Upper lobe of left lung (tissue), 6 donors: Measurements from ENCODE around the gene CYP27C1. TPM values are rescaled to one million over a fixed set of nuclear protein-coding genes. Genes with fewer than 3 reads are reported as not detected.
"Not testable (repeated sequence)": the region's sequence is repeated elsewhere in the genome, so short reads cannot be mapped to it uniquely, and the experiment has no call there.

Experiments used
- ATAC-seq, 2 donors: fragments of 200-7000 bp; cut with Tn5 transposase; one replicate each; pipeline ENCODE4 v1.9.1; 2022; ENCODE audit warnings: mild to moderate bottlenecking in 2 of 2, moderate library complexity in 2 of 2; ENCODE audit not compliant: low FRiP score in 2 of 2
- DNase-seq, 2 donors: peaks; one replicate each; pipeline ENCODE4 v3.0.0-alpha.2; 2019 to 2020
- H3K27ac ChIP-seq, 4 donors: fragments of 200-600 bp; sonication (generic); one replicate each; pipeline ENCODE4 v1.5.1; 2016 to 2019
- H3K27me3 ChIP-seq, 4 donors: fragments of 200-600 bp; sonication (generic); one replicate each; pipeline ENCODE4 v1.5.1; 2017 to 2019
- H3K36me3 ChIP-seq, 4 donors: fragments of 200-600 bp; sonication (generic); one replicate each; pipeline ENCODE4 v1.5.1; 2016 to 2019
- H3K4me1 ChIP-seq, 4 donors: fragments of 200-600 bp; sonication (generic); one replicate each; pipeline ENCODE4 v1.5.1; 2018 to 2019
- H3K4me3 ChIP-seq, 4 donors: fragments of 200-600 bp; sonication (generic); one replicate each; pipeline ENCODE4 v1.5.1; 2017 to 2019; ENCODE audit warnings: mild to moderate bottlenecking in 2 of 4, moderate library complexity in 1 of 4
- H3K9me3 ChIP-seq, 4 donors: fragments of 200-600 bp; sonication (generic); one replicate each; pipeline ENCODE4 v1.5.1; 2018 to 2019
- EP300 ChIP-seq, 4 donors: sonication (generic); formaldehyde crosslinking; IDR thresholded peaks; one replicate each; pipeline ENCODE4 v1.5.1; 2017; ENCODE audit warnings: antibody characterized with exemption in 4 of 4, control low read depth in 2 of 4
- POLR2A ChIP-seq, 4 donors: fragments of 450-650 bp; IDR thresholded peaks; one replicate each; pipeline ENCODE4 v1.5.1; 2016 to 2017; ENCODE audit warnings: antibody characterized with exemption in 4 of 4, mild to moderate bottlenecking in 2 of 4
- POLR2AphosphoS5 ChIP-seq, 2 donors: sonication (generic); formaldehyde crosslinking; IDR thresholded peaks; one replicate each; pipeline ENCODE4 v1.5.1; 2017; ENCODE audit warnings: antibody characterized with exemption in 2 of 2
- WGBS, 2 donors: methylation state at CpG; one replicate each; pipeline ENCODE4 v1.1.5; 2017 to 2018; 5-methylcytosine and 5-hydroxymethylcytosine counted together
- total RNA-seq, 6 donors: library from RNA; depleted of rRNA in 4 of 6; stranded (reverse); fragments of >200 nt in 4 of 6; gene quantifications; one replicate each; pipeline versions ENCODE4 v1.1.0 to v1.2.1, GENCODE V29; 2016 to 2021
- TF ChIP-seq, protein P1 (sequence below), 6 experiments: fragments of 450-650 bp in 4 of 6; fragments of 200-600 bp in 2 of 6; sonication (generic) in 2 of 6; IDR thresholded peaks; one replicate each; pipeline ENCODE4 v1.5.1; 2016 to 2019; ENCODE audit warnings: antibody characterized with exemption in 6 of 6
- donor health status: DM: no; HTN: no; CAD: no; lungs with moderate emphysema.
- donor health status: DM: no; HTN: yes; CAD: no; lungs with severe emphysema.

Gene CYP27C1
- total RNA-seq, 6 donors from 2014 or later = 0.11 to 0.39 (median 0.14) TPM; not detected in 2

DNA sequence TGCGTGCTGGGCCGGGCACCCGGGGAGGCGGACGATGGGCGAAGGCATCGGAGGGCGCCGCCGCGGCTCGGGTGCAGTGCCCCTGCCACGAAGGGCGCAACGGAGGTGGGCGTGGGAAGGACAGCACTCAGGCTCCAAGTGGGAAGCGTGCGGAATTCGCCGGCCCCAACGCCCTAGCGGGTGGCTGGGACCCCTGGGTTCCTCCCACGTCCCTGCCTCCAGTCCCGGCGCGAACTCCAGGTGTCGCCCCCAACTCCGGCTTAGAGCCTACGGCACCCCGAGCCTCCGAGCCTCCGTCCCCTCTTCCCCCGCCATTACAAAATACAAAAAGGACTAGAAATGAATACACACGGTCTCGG lies 1.3 kb downstream of the CYP27C1 start:
- 0 to 7% methylated on average over 6 to 29 of the region's 35 CpGs for WGBS, 2 donors
- no peaks in the 10 kb centered on the region for H3K36me3 ChIP-seq
- H3K27ac ChIP-seq = no peak overlapping the region
- H3K4me1 ChIP-seq = peaks cover 19 to 26% (median 22%) of the 10 kb centered on the region in 4 donors
- no peaks in the 10 kb centered on the region for H3K9me3 ChIP-seq
- H3K27me3 ChIP-seq = peaks cover 0 to 27% (median 11%) of the 10 kb centered on the region in 4 donors
- no peak for TF ChIP-seq EP300 (IDR thresholded peaks at IDR 0.05)
- no peak for TF ChIP-seq POLR2AphosphoS5 (IDR thresholded peaks at IDR 0.05)
- no peak for TF ChIP-seq POLR2A (IDR thresholded peaks at IDR 0.05)
- ATAC-seq = peak in 1 of 2 donors; percentile 45
- peak in 1 of 2 donors; percentile 80 for DNase-seq
- H3K4me3 ChIP-seq = peak overlapping the region in 3 of 4 donors; percentile 36 to 50 (median 42)

DNA sequence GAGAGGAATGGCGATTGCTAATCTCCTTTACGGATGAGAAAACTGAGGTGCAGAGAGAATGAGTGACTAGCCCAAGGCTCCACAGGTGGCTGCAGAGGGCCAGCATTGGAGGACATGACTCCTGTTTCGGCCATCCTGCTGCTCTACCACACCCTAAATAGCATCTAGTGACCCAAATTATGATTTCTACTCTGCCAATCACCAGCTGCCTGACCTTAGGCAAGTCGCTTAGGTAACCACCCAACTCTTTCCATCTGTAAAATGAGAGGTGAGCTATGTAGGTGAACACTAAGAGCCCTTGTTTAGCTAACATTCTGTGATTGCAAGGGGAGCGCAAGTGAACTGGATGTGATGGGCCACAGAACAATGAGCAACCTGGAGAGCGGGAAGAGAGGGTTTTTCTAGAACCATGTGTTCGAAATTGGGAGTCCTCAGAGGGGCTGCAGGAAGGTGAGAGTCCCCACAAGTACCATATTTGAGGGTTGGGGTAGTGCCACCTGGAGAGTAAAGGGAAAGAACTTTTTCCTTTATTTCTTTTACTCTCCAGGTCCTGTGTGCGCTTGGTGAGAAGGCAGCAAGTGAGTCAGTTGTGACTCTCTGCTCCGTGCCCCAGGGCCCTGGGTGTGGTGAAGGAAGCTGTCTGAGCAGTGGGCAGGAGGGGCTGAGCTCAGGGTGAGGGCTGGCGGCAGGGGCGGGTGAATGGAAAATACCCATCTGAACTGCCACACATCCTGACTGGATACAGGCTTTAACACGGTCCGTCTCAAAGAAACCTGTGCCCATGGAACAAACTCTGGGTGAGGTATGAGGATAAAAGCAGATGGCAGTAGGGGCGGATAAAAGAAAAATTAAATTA lies 2.4 kb downstream of the CYP27C1 start:
- no peaks in the 10 kb centered on the region for H3K36me3 ChIP-seq
- no peaks in the 10 kb centered on the region for H3K9me3 ChIP-seq
- peaks cover 19 to 26% (median 22%) of the 10 kb centered on the region in 4 donors for H3K4me1 ChIP-seq
- peaks cover 0 to 27% (median 11%) of the 10 kb centered on the region in 4 donors for H3K27me3 ChIP-seq
- WGBS, 2 donors = 70% methylated on average over 14 of the region's 14 CpGs
- DNase-seq (no peak), ATAC-seq (no peak)
- H3K27ac ChIP-seq = no peak overlapping the region
- TF ChIP-seq EP300 (IDR thresholded peaks at IDR 0.05) (no peak), POLR2A (IDR thresholded peaks at IDR 0.05) (no peak), POLR2AphosphoS5 (IDR thresholded peaks at IDR 0.05) (no peak)
- TF ChIP-seq, protein P1, sequence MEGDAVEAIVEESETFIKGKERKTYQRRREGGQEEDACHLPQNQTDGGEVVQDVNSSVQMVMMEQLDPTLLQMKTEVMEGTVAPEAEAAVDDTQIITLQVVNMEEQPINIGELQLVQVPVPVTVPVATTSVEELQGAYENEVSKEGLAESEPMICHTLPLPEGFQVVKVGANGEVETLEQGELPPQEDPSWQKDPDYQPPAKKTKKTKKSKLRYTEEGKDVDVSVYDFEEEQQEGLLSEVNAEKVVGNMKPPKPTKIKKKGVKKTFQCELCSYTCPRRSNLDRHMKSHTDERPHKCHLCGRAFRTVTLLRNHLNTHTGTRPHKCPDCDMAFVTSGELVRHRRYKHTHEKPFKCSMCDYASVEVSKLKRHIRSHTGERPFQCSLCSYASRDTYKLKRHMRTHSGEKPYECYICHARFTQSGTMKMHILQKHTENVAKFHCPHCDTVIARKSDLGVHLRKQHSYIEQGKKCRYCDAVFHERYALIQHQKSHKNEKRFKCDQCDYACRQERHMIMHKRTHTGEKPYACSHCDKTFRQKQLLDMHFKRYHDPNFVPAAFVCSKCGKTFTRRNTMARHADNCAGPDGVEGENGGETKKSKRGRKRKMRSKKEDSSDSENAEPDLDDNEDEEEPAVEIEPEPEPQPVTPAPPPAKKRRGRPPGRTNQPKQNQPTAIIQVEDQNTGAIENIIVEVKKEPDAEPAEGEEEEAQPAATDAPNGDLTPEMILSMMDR (IDR thresholded peaks at IDR 0.05) = no peak
- no peak overlapping the region for H3K4me3 ChIP-seq

DNA sequence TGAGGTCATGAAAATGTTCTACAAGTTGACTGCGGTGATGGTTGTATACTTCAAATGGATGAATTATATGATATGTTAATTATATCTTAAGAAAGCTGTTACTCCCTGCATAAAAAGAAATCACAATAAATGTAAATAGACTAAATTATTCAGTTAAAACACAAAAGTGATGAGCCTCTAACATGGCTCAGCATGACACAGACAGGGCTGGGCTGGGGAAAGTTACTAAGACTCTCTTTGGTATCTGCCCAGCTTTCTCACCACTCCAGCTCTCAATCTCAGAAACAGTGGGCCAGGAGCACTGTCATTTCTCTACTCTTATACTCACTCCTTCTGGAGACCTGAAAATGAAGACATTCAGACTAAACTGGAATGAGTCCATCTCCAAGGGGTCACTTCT lies 3.5 kb downstream of the CYP27C1 start:
- Histone ChIP-seq H3K4me1 (peaks cover 19 to 26% (median 22%) of the 10 kb centered on the region in 4 donors), H3K36me3 (no peaks in the 10 kb centered on the region), H3K9me3 (no peaks in the 10 kb centered on the region), H3K27ac (no peak overlapping the region), H3K4me3 (no peak overlapping the region), H3K27me3 (peaks cover 0 to 27% (median 11%) of the 10 kb centered on the region in 4 donors)
- DNase-seq (no peak), ATAC-seq (no peak)
- WGBS, 2 donors = 100% methylated on average over 1 of the region's 1 CpG
- TF ChIP-seq, protein P1 (IDR thresholded peaks at IDR 0.05) = no peak
- TF ChIP-seq POLR2A (IDR thresholded peaks at IDR 0.05) (no peak), EP300 (IDR thresholded peaks at IDR 0.05) (no peak), POLR2AphosphoS5 (IDR thresholded peaks at IDR 0.05) (no peak)

DNA sequence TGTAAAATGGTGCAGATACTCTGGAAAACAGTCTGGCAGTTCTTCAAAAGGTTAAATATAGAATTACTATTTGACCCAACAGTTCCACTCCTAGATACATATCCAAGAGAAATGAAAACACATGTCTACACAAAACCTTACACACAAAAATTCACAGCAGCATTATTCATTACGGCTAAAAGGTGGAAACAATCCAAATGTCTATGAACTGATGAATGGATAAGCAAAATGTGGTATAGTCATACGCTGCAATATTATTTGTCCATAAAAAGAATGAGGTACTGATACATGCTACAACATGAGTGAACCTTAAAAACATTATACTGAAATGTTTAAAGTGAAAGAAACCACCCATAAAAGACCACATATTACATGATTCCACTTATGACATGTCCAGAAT lies 4.0 kb downstream of the CYP27C1 start:
- H3K4me3 ChIP-seq = no peak overlapping the region
- H3K36me3 ChIP-seq = no peaks in the 10 kb centered on the region
- H3K4me1 ChIP-seq = peaks cover 19 to 26% (median 22%) of the 10 kb centered on the region in 4 donors
- peaks cover 0 to 24% (median 11%) of the 10 kb centered on the region in 4 donors for H3K27me3 ChIP-seq
- DNase-seq (no peak), ATAC-seq (no peak)
- WGBS, 2 donors = 80 to 92% methylated on average over 2 of the region's 2 CpGs
- H3K9me3 ChIP-seq = no peaks in the 10 kb centered on the region
- TF ChIP-seq POLR2A (IDR thresholded peaks at IDR 0.05) = no peak
- no peak for TF ChIP-seq EP300 (IDR thresholded peaks at IDR 0.05)
- TF ChIP-seq, protein P1 (IDR thresholded peaks at IDR 0.05) = no peak
- no peak for TF ChIP-seq POLR2AphosphoS5 (IDR thresholded peaks at IDR 0.05)
- no peak overlapping the region for H3K27ac ChIP-seq

DNA sequence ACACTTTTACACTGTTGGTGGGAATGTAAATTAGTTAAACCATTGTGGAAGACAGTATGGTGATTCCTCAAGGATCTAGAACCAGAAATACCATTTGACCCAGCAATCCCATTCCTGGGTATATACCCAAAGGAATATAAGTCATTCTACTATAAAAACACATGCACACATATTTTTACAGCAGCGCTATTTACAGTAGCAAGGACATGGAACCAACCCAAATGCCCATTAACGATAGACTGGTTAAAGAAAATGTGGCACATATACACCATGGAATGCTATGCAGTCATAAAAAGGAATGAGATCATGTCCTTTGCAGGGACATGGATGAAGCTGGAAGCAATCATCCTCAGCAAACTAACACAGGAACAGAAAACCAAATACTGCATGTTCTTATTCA lies 5.9 kb downstream of the CYP27C1 start:
- WGBS, 2 donors = 93 to 98% methylated on average over 2 of the region's 2 CpGs
- H3K27me3 ChIP-seq, H3K36me3 ChIP-seq, H3K4me1 ChIP-seq, H3K27ac ChIP-seq, H3K4me3 ChIP-seq, H3K9me3 ChIP-seq, ATAC-seq, DNase-seq: not testable (repeated sequence)
